Neural progenitor cell (in vitro differentiated cells): Measurements from ENCODE around the gene RPL29. TPM values are rescaled to one million over a fixed set of nuclear protein-coding genes. Genes with fewer than 3 reads are reported as not detected.
A peak's percentile ranks its signal among the peaks of the same experiment; 100 is the strongest.

ENCODE experiments used
- DNase-seq: peaks from one replicate; pipeline ENCODE4 v3.0.0-alpha.2; 2016; ENCODE audit warnings: low spot score
- H2AFZ ChIP-seq: fragments of 200-600 bp; sonication (generic); replicated peaks from 2 replicates; pipeline ENCODE4 v1.6.1; 2016; ENCODE audit warnings: antibody characterized with exemption
- H3F3A ChIP-seq: fragments of 200-600 bp; sonication (generic); 2 replicates; pipeline ENCODE4 v1.6.1; 2016; ENCODE audit warnings: antibody characterized with exemption, low read depth
- H3K27ac ChIP-seq: fragments of 200-600 bp; sonication (generic); 2 replicates; pipeline ENCODE4 v1.5.1; 2016; ENCODE audit warnings: mild to moderate bottlenecking
- H3K27me3 ChIP-seq: fragments of 200-600 bp; sonication (generic); 2 replicates; pipeline ENCODE4 v1.6.1; 2016; ENCODE audit warnings: mild to moderate bottlenecking, moderate library complexity
- H3K36me3 ChIP-seq: fragments of 200-600 bp; sonication (generic); 2 replicates; pipeline ENCODE4 v1.5.1; 2016
- H3K4me1 ChIP-seq: fragments of 200-600 bp; sonication (generic); 2 replicates; pipeline ENCODE4 v1.6.1; 2016; ENCODE audit warnings: mixed run types
- H3K4me2 ChIP-seq: fragments of 200-600 bp; sonication (generic); 2 replicates; pipeline ENCODE4 v1.6.1; 2016
- H3K4me3 ChIP-seq: fragments of 200-600 bp; sonication (generic); 2 replicates; pipeline ENCODE4 v1.5.1; 2016
- H3K79me2 ChIP-seq: fragments of 200-600 bp; sonication (generic); 2 replicates; pipeline ENCODE4 v1.6.1; 2016; ENCODE audit warnings: low read depth
- H3K9ac ChIP-seq: fragments of 200-600 bp; sonication (generic); 2 replicates; pipeline ENCODE4 v1.6.1; 2016
- H3K9me3 ChIP-seq: fragments of 200-600 bp; sonication (generic); 2 replicates; pipeline ENCODE4 v1.5.1; 2016; ENCODE audit warnings: low read depth
- H4K20me1 ChIP-seq: fragments of 200-600 bp; sonication (generic); 2 replicates; pipeline ENCODE4 v1.6.1; 2016; ENCODE audit warnings: low read depth
- H3K27ac Mint-ChIP-seq: 3 replicates; pipeline ENCODE4 v1.8.0; 2021; ENCODE audit warnings: mixed read lengths
- H3K27me3 Mint-ChIP-seq: 2 replicates; pipeline ENCODE4 v1.8.0; 2022; ENCODE audit warnings: low read depth, mild to moderate bottlenecking, inconsistent platforms, moderate library complexity, mixed read lengths; ENCODE audit not compliant: insufficient read depth
- H3K36me3 Mint-ChIP-seq: 3 replicates; pipeline ENCODE4 v1.8.0; 2021; ENCODE audit warnings: mixed read lengths
- H3K4me1 Mint-ChIP-seq: 3 replicates; pipeline ENCODE4 v1.8.0; 2021; ENCODE audit warnings: mixed read lengths
- H3K4me3 Mint-ChIP-seq: 3 replicates; pipeline ENCODE4 v1.8.0; 2021; ENCODE audit warnings: mild to moderate bottlenecking, moderate library complexity, mixed read lengths
- H3K9me3 Mint-ChIP-seq: 3 replicates; pipeline ENCODE4 v1.8.0; 2020; ENCODE audit warnings: mixed read lengths
- CTCF ChIP-seq: fragments of 200-600 bp; sonication (generic); IDR thresholded peaks from 2 replicates; pipeline ENCODE4 v1.5.1; 2017; ENCODE audit warnings: antibody characterized with exemption, mild to moderate bottlenecking
- EZH2 ChIP-seq: fragments of 200-600 bp; sonication (generic); IDR thresholded peaks from 2 replicates; pipeline ENCODE4 v1.6.1; 2017; ENCODE audit warnings: antibody characterized with exemption, mild to moderate bottlenecking, moderate library complexity
- EZH2phosphoT487 ChIP-seq: fragments of 200-600 bp; sonication (generic); IDR thresholded peaks from 2 replicates; pipeline ENCODE4 v1.6.1; 2017; ENCODE audit warnings: antibody characterized with exemption
- total RNA-seq: library from RNA; depleted of rRNA; stranded (reverse); fragments of >200 nt; gene quantifications from 2 replicates; pipeline ENCODE4 v1.2.3, GENCODE V29; 2015; ENCODE audit warnings: low replicate concordance

The RPL29 gene
- total RNA-seq, 1 donor from 2014 or later: 1,431 TPM

DNA sequence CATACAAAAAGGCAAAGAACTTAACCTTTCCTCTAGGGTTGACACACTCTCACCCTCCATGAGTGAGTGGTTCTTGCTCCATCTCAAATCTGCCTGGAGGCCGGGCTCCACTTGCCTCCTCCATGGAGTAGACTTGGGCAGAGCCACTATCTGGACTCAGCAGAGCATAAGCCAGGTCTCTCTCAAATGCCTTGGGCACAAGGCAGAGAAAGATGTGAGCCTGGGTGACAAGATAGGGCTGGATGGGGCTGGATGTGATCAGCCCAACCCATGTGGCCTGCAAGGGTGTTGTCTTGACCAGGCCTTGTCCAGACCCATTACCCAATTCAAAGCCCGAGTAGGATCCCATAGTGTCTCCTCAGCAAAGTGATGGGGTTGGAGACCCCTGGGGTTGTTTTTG, 4.2 kb upstream of the RPL29 start:
- peaks cover 9% of the 10 kb centered on the region for H3K79me2 ChIP-seq
- peaks cover 6% of the 10 kb centered on the region for H3K36me3 Mint-ChIP-seq
- H3K36me3 ChIP-seq: no peaks in the 10 kb centered on the region
- H3K4me3 Mint-ChIP-seq: no peak overlapping the region
- no peak for DNase-seq
- no peak overlapping the region for H3K27ac ChIP-seq
- H3K9me3 Mint-ChIP-seq: peaks cover 2% of the 10 kb centered on the region
- H3K9me3 ChIP-seq: no peaks in the 10 kb centered on the region
- no peak overlapping the region for H3K27ac Mint-ChIP-seq
- H3F3A ChIP-seq: peaks cover 27% of the 10 kb centered on the region
- H3K27me3 Mint-ChIP-seq: peaks cover 4% of the 10 kb centered on the region
- H4K20me1 ChIP-seq: peaks cover 3% of the 10 kb centered on the region
- H3K4me2 ChIP-seq: no peak overlapping the region
- TF ChIP-seq EZH2 (no peak), CTCF (no peak), EZH2phosphoT487 (no peak)
- H3K9ac ChIP-seq: no peak overlapping the region
- no peak overlapping the region for H2AFZ ChIP-seq
- H3K4me3 ChIP-seq: no peak overlapping the region
- H3K27me3 ChIP-seq: no peaks in the 10 kb centered on the region
- H3K4me1 Mint-ChIP-seq: peaks cover 54% of the 10 kb centered on the region
- peaks cover 33% of the 10 kb centered on the region for H3K4me1 ChIP-seq

DNA sequence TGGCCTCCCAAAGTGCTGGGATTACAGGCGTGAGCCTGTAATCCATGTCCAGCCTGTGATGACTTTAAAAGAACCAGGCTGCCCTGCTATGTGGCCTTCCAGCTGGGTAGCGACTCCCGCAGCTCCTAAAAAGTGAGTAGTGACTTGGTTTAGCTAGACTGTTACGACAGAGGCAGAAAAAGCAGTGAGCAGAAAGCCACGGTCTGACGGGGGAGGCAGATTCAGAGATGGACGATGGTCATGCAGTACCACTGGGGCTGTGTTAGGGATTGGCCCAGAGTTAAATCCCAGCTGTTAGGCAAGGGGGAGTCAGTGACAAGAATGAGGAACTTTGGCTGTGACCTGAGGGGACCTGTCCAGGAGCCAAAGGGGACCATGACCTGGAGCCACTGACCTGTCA, 3.1 kb upstream of the RPL29 start:
- no peak for DNase-seq
- Histone ChIP-seq H3K4me3 (no peak overlapping the region), H3K36me3 (peaks cover 8% of the 10 kb centered on the region), H3K4me1 (peaks cover 33% of the 10 kb centered on the region), H3F3A (peaks cover 35% of the 10 kb centered on the region), H4K20me1 (peaks cover 13% of the 10 kb centered on the region), H3K9me3 (no peaks in the 10 kb centered on the region), H3K4me2 (no peak overlapping the region), H2AFZ (no peak overlapping the region), H3K9ac (no peak overlapping the region), H3K79me2 (peaks cover 20% of the 10 kb centered on the region), H3K27ac (no peak overlapping the region), H3K27me3 (no peaks in the 10 kb centered on the region)
- peaks cover 17% of the 10 kb centered on the region for H3K36me3 Mint-ChIP-seq
- H3K27me3 Mint-ChIP-seq: peaks cover 4% of the 10 kb centered on the region
- no peak for TF ChIP-seq EZH2phosphoT487
- TF ChIP-seq EZH2: no peak
- no peak for TF ChIP-seq CTCF
- H3K4me1 Mint-ChIP-seq: peaks cover 50% of the 10 kb centered on the region
- H3K4me3 Mint-ChIP-seq: no peak overlapping the region
- peaks cover 2% of the 10 kb centered on the region for H3K9me3 Mint-ChIP-seq
- no peak overlapping the region for H3K27ac Mint-ChIP-seq

GRCh38 chr3:51997935-51998596, 2.4 kb upstream of the RPL29 start:
- peak overlapping the region; percentile 67 for H3K27ac Mint-ChIP-seq

More at GRCh38 chr3:51997935-51998596, 2.4 kb upstream of the RPL29 start:
- no peak for TF ChIP-seq CTCF
- TF ChIP-seq EZH2: no peak
- TF ChIP-seq EZH2phosphoT487: no peak
- H3K9me3 Mint-ChIP-seq: peaks cover 2% of the 10 kb centered on the region
- no peaks in the 10 kb centered on the region for H3K9me3 ChIP-seq
- H3K79me2 ChIP-seq: peaks cover 27% of the 10 kb centered on the region
- H3K27me3 ChIP-seq: no peaks in the 10 kb centered on the region
- peaks cover 4% of the 10 kb centered on the region for H3K27me3 Mint-ChIP-seq
- peak overlapping the region; percentile 12 for H3K4me3 Mint-ChIP-seq
- H3K36me3 ChIP-seq: peaks cover 8% of the 10 kb centered on the region
- peaks cover 35% of the 10 kb centered on the region for H3F3A ChIP-seq
- H3K4me3 ChIP-seq: no peak overlapping the region
- no peak overlapping the region for H3K4me2 ChIP-seq
- H3K9ac ChIP-seq: peak overlapping the region; percentile 35
- peaks cover 19% of the 10 kb centered on the region for H3K36me3 Mint-ChIP-seq
- H4K20me1 ChIP-seq: peaks cover 18% of the 10 kb centered on the region
- no peak overlapping the region for H3K27ac ChIP-seq
- DNase-seq: no peak
- H3K4me1 Mint-ChIP-seq: peaks cover 45% of the 10 kb centered on the region
- H3K4me1 ChIP-seq: peaks cover 26% of the 10 kb centered on the region
- H2AFZ ChIP-seq: no peak overlapping the region
